ENCODE data around the gene LPCAT3.
A peak's percentile ranks its signal among the peaks of the same experiment; 100 is the strongest.

LPCAT3 gene

DNA sequence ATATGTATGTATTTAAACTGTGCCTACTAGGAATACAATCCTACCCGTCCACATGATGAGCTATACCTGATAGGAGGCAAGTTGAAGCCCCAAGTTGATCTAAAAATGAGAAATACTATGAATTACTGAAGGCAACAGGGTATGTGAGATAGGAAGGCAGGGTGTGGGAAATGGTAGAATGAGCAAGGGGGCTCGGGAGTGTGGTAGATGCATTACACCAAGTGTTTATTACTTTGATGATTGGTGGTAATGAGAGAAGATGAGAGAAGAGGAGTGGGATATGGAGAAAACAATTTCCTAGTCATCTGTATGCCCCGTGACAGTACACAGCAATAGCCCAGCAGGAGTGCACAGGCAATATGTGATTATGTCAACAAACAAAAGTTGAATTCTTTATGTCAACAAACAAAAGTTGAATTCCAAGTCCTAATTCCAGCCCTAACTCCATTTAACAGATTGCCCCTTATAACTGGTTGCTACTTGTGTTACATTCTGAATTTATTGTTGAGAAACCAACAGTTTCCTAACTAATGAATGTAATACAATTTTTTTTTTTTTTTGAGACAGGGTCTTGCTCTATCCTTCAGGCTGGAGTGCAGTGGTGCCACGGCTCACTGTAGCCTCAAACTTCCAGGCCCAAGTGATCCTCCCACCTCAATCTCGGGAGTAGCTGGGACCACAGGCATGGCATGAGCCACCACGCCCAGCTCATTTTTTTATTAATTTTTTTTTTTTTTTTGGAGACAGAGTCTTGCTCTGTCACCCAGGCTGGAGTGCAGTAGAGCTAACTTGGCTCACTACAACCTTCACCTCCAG, 2.5 kb downstream of the LPCAT3 start (continued):
- TF ChIP-seq, protein P1, sequence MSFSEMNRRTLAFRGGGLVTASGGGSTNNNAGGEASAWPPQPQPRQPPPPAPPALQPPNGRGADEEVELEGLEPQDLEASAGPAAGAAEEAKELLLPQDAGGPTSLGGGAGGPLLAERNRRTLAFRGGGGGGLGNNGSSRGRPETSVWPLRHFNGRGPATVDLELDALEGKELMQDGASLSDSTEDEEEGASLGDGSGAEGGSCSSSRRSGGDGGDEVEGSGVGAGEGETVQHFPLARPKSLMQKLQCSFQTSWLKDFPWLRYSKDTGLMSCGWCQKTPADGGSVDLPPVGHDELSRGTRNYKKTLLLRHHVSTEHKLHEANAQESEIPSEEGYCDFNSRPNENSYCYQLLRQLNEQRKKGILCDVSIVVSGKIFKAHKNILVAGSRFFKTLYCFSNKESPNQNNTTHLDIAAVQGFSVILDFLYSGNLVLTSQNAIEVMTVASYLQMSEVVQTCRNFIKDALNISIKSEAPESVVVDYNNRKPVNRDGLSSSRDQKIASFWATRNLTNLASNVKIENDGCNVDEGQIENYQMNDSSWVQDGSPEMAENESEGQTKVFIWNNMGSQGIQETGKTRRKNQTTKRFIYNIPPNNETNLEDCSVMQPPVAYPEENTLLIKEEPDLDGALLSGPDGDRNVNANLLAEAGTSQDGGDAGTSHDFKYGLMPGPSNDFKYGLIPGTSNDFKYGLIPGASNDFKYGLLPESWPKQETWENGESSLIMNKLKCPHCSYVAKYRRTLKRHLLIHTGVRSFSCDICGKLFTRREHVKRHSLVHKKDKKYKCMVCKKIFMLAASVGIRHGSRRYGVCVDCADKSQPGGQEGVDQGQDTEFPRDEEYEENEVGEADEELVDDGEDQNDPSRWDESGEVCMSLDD (tag by site-specific recombination; IDR thresholded peaks at IDR 0.05), result no peak
- no peak for TF ChIP-seq ZNF544 (tag by site-specific recombination; IDR thresholded peaks at IDR 0.05)
- TF ChIP-seq, protein P2, sequence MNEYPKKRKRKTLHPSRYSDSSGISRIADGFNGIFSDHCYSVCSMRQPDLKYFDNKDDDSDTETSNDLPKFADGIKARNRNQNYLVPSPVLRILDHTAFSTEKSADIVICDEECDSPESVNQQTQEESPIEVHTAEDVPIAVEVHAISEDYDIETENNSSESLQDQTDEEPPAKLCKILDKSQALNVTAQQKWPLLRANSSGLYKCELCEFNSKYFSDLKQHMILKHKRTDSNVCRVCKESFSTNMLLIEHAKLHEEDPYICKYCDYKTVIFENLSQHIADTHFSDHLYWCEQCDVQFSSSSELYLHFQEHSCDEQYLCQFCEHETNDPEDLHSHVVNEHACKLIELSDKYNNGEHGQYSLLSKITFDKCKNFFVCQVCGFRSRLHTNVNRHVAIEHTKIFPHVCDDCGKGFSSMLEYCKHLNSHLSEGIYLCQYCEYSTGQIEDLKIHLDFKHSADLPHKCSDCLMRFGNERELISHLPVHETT (tag by site-specific recombination; IDR thresholded peaks at IDR 0.05), result peak; percentile 49; the same call in 1 of the 2 replicates
- 0 out of 2 replicates have a peak, but pooled peaks have one; percentile 32 for TF ChIP-seq ZNF501 (tag by site-specific recombination; IDR thresholded peaks at IDR 0.05)
- no peak for TF ChIP-seq ZNF302 (tag by site-specific recombination; IDR thresholded peaks at IDR 0.05; ENCODE audit: low read depth)
- no peak for TF ChIP-seq ZNF624 (tag by site-specific recombination; IDR thresholded peaks at IDR 0.05)
- no peak for TF ChIP-seq ZNF707 (tag by site-specific recombination; IDR thresholded peaks at IDR 0.05)
- peak; percentile 66; the same call in 1 of the 2 replicates for TF ChIP-seq ZSCAN23 (tag by site-specific recombination; IDR thresholded peaks at IDR 0.05)
- TF ChIP-seq ZNF148 (tag by site-specific recombination; IDR thresholded peaks at IDR 0.05; ENCODE audit: borderline replicate concordance), result no peak
- TF ChIP-seq FEZF1 (tag by site-specific recombination; IDR thresholded peaks at IDR 0.05), result peak; percentile 90
- TF ChIP-seq ZNF350 (tag by site-specific recombination; IDR thresholded peaks at IDR 0.05), result no peak
- TF ChIP-seq ZNF521 (tag by site-specific recombination; IDR thresholded peaks at IDR 0.05), result no peak
- no peak for TF ChIP-seq SCRT1 (tag by site-specific recombination; IDR thresholded peaks at IDR 0.05; ENCODE audit: borderline replicate concordance)
- no peak for TF ChIP-seq ZNF292 (tag by site-specific recombination; IDR thresholded peaks at IDR 0.05; ENCODE audit: borderline replicate concordance, low read depth)
- TF ChIP-seq, protein P3, sequence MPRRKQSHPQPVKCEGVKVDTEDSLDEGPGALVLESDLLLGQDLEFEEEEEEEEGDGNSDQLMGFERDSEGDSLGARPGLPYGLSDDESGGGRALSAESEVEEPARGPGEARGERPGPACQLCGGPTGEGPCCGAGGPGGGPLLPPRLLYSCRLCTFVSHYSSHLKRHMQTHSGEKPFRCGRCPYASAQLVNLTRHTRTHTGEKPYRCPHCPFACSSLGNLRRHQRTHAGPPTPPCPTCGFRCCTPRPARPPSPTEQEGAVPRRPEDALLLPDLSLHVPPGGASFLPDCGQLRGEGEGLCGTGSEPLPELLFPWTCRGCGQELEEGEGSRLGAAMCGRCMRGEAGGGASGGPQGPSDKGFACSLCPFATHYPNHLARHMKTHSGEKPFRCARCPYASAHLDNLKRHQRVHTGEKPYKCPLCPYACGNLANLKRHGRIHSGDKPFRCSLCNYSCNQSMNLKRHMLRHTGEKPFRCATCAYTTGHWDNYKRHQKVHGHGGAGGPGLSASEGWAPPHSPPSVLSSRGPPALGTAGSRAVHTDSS (tag by site-specific recombination; IDR thresholded peaks at IDR 0.05), result peak; percentile 19; the same call in 1 of the 2 replicates
- no peak for TF ChIP-seq ZNF23 (tag by site-specific recombination; IDR thresholded peaks at IDR 0.05; ENCODE audit: borderline replicate concordance)
- TF ChIP-seq, protein P4, sequence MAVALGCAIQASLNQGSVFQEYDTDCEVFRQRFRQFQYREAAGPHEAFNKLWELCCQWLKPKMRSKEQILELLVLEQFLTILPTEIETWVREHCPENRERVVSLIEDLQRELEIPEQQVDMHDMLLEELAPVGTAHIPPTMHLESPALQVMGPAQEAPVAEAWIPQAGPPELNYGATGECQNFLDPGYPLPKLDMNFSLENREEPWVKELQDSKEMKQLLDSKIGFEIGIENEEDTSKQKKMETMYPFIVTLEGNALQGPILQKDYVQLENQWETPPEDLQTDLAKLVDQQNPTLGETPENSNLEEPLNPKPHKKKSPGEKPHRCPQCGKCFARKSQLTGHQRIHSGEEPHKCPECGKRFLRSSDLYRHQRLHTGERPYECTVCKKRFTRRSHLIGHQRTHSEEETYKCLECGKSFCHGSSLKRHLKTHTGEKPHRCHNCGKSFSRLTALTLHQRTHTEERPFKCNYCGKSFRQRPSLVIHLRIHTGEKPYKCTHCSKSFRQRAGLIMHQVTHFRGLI (tag by site-specific recombination; IDR thresholded peaks at IDR 0.05), result no peak
- no peak; the same call in 1 of the 2 replicates for TF ChIP-seq ZNF600 (tag by site-specific recombination; IDR thresholded peaks at IDR 0.05)
- no peak for TF ChIP-seq ZNF2 (tag by site-specific recombination; IDR thresholded peaks at IDR 0.05)
- no peak for TF ChIP-seq YY1 (tag by site-specific recombination; IDR thresholded peaks at IDR 0.05)
- TF ChIP-seq ZNF184 (tag by site-specific recombination; IDR thresholded peaks at IDR 0.05), result no peak
- no peak for TF ChIP-seq ZNF777 (tag by site-specific recombination; IDR thresholded peaks at IDR 0.05; ENCODE audit: borderline replicate concordance)
- TF ChIP-seq REPIN1 (tag by site-specific recombination; IDR thresholded peaks at IDR 0.05; ENCODE audit: low read depth), result no peak
- TF ChIP-seq ZIC2 (tag by site-specific recombination; IDR thresholded peaks at IDR 0.05), result peak; percentile 36
- TF ChIP-seq, protein P5, sequence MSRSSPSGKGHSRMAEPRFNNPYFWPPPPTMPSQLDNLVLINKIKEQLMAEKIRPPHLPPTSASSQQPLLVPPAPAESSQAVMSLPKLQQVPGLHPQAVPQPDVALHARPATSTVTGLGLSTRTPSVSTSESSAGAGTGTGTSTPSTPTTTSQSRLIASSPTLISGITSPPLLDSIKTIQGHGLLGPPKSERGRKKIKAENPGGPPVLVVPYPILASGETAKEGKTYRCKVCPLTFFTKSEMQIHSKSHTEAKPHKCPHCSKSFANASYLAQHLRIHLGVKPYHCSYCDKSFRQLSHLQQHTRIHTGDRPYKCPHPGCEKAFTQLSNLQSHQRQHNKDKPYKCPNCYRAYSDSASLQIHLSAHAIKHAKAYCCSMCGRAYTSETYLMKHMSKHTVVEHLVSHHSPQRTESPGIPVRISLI (tag by site-specific recombination; IDR thresholded peaks at IDR 0.05), result peak; percentile 92
- TF ChIP-seq ZBTB8A (tag by site-specific recombination; IDR thresholded peaks at IDR 0.05), result peak; percentile 59
- 0 out of 2 replicates have a peak, but pooled peaks have one; percentile 42 for TF ChIP-seq ZNF354C (tag by site-specific recombination; IDR thresholded peaks at IDR 0.05; ENCODE audit: borderline replicate concordance, low read depth)
- TF ChIP-seq ZNF658 (tag by site-specific recombination; IDR thresholded peaks at IDR 0.05), result no peak

Data from HEK293 (cell line).